ENCODE results near the gene GNA14.
"Not testable (repeated sequence)": the region's sequence is repeated elsewhere in the genome, so short reads cannot be mapped to it uniquely, and the experiment has no call there.

The GNA14 gene

GRCh38 chr9:77449240-77450084 lies 198.7 kb downstream of the GNA14 start:
- no peak for DNase-seq (ENCODE audit: low spot score)

DNA sequence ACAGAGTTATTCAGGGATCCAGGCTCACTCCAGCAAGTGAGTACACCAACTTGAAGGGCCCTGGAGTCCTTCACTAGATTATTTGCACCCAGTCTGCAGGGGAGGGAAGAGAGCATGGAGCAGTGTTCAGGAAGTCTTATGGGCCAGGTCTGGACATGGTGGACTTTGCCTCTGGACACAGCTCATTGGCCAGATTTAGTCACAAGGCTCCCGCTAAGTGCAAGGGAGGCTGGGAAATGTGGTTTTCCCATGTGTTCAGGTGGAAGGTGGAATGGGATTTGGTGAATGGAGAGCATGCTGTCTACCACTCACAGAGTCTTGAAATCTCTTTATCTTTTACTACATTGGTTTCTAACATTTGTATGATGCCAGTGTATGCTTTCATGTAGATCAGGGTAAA lies 200.5 kb downstream of the GNA14 start:
- no peak for DNase-seq (ENCODE audit: low spot score)

GRCh38 chr9:77442436-77442835 lies 205.7 kb downstream of the GNA14 start:
- DNase-seq (ENCODE audit: low spot score), result no peak

GRCh38 chr9:77441124-77441523 lies 207.0 kb downstream of the GNA14 start:
- DNase-seq (ENCODE audit: low spot score), result not testable (repeated sequence)

DNA sequence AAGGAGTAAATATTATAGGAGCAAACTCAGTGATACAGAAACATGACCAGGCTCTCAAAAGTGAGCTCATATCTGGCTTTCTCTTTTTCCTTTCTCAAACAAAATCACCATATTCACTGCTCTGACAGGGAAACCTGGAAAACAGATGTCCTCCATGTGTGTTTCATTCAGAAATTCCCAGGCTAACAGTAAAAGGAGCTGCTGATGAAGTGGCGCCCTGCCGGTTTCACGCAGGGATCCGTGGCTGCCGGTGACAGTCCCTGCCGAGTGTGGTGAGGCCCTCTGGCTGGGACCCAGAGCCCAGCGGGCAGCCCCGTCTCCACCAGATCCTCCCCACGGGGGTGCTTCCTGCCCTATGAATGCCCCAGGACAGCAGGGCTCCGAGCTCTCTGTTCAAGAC lies 208.1 kb downstream of the GNA14 start:
- no peak for DNase-seq (ENCODE audit: low spot score)

DNA sequence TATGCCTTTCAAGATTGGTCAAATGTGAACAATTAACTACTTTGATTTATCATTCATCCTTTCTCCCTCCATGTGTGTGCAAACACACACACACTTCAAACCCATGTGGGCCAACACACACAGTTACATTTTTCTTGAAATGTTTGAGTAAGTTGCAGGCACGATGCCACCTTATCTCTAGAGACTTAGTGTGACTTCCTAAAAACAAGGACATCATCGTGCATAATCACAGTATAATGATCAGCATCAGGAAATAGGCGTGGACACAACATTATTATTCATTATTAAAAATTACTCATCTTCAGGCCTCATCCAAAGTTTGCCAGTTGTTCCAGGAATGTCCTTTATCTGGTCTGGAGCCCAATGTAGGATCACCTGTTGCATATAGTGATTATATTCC lies 209.5 kb downstream of the GNA14 start:
- DNase-seq (ENCODE audit: low spot score), result no peak

- DNase-seq (ENCODE audit: low spot score), result no peak
Observed at GRCh38 chr9:77435688-77436087, 212.4 kb downstream of the GNA14 start.

DNA sequence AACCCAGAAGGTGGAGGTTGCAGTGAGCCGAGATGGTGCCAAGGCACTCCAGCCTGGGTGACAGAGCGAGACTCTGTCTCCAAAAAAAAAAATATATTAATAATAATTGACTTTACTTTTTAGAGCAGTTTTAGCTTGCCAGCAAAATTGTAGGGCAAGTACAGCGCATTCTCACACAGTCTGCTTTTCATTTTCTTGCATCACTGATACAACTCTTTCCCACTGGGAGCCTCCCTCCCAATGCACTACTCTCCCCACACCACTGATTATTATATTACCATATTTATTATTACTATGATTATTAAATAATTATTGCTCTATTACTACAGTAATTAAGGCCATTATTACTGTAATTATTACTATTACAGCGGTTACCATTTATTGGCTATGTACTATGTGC lies 212.8 kb downstream of the GNA14 start:
- DNase-seq (ENCODE audit: low spot score), result no peak

- peak; percentile 83 for DNase-seq (ENCODE audit: low spot score)
Observed at GRCh38 chr9:77433675-77434445, 214.3 kb downstream of the GNA14 start.

DNA sequence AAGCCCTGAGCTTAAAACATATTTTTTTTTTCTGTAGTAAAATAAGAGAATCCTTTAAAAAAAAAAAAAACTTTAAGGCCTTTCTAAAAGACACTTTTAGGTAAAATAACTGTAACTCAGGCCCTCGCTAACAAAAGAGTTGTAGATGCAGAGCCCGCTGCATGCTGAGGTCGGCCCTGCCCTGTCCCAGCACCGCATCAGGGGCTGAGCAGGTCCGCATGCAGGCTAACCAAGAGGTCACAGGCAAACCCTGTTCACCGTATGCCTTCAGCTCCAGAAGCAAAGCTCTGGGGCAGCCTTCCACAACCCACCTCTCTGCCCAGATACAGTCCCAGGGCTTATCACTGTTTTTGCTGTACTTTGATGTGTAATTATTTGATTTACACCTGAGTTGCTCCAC lies 216.1 kb downstream of the GNA14 start:
- DNase-seq (ENCODE audit: low spot score), result no peak

- no peak for DNase-seq (ENCODE audit: low spot score)
Observed at GRCh38 chr9:77429928-77430327, 218.2 kb downstream of the GNA14 start.

- no peak for DNase-seq (ENCODE audit: low spot score)
Observed at GRCh38 chr9:77427256-77427927, 220.7 kb downstream of the GNA14 start.

GRCh38 chr9:77426712-77427111 lies 221.4 kb downstream of the GNA14 start:
- no peak for DNase-seq (ENCODE audit: low spot score)

DNA sequence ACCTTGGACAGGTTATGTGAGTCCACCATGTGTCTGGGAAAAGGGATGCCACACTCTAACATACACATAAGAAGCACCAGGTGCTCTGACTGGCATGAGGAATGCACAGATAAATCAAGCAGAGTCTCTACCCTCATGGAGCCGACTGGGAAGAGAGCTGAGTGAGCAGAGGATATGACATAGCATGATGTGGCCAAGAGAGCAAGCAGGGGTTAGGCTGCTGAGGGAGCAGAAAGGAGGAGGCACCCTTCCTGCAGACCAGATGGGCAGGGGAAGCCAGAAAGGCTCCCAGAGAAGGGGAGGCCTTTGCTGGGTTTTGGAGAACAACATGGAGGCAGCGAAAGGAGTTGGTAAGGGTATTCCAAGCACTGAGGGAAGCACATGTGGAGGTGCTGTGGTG lies 223.1 kb downstream of the GNA14 start:
- no peak for DNase-seq (ENCODE audit: low spot score)

DNA sequence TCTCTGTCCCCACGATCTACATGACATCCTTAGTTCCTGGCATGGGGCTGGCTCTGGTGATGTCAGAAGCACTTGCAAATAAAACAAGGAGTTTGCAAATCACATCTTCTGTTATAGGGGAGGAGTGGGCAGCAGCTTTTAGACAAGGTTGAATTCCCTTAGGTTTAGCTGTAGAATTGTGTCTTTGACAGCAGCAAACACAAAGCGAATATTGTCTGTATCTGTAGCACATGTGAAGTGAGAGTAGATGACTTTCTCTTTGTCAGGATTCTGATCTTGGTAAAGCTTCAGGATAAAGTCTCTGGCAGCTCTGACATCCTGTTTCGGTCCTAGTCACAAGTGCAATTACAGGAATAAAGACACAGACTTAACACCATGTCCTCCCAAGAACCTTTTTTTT lies 224.3 kb downstream of the GNA14 start:
- DNase-seq (ENCODE audit: low spot score), result no peak

DNA sequence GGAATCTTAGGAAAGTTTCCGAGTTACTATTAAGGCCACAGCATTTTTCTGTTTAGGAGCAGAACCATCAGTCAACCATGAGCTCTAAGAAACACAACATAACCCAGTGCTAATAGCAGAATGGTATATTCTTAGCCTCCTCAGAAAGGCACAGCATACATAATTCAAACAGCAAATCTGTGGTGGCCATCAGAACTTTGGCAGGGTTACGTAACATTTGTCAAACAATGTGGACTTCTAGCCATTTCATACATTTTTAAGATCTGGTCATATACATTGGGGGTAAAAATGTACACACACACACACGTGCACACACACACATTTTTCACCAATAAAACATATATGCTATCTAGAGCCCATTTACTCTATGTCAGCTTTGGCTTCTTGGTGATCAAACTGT lies 225.2 kb downstream of the GNA14 start:
- no peak for DNase-seq (ENCODE audit: low spot score)

GRCh38 chr9:77421506-77422265 lies 226.4 kb downstream of the GNA14 start:
- DNase-seq (ENCODE audit: low spot score), result no peak

- no peak for DNase-seq (ENCODE audit: low spot score)
Observed at GRCh38 chr9:77420641-77421040, 227.5 kb downstream of the GNA14 start.

DNA sequence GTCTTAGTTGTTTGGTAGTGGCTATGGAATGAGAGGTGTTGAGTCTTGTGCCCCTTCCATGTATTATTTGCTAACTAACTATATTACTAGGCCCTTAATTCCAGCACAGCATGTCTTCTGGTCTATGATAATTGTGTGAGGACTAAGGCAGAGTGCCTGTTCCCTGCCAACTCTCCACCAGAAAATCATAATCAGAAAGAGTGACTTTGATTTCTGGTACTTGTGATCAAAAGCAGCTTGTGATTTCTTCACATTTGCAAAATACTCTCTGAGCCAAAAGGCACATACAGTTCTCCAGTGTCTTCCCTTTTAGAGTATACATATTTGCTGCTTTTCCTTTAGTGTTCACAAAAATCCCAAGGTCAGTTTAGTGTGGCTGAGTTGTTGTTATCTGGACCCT lies 229.9 kb downstream of the GNA14 start:
- no peak for DNase-seq (ENCODE audit: low spot score)

DNA sequence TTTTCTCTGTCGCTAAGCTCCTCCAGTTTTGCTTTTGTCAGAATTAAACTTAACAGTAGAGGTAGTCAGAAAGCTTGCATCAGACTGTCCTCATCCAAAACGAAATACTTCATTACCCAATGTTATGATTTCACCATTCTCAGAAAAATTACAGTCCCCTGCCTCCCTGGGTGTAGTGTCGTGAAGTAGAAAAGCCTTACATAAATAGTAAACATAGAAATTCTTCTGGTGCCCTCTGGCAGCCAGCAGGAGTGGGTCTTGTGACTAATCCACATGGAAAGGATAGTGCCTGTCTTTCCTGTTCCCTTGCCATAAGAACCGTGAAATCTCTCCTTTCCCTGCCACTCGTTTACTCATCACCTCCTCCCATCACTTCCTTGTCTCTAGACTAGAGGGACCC lies 230.6 kb downstream of the GNA14 start:
- no peak for DNase-seq (ENCODE audit: low spot score)

DNA sequence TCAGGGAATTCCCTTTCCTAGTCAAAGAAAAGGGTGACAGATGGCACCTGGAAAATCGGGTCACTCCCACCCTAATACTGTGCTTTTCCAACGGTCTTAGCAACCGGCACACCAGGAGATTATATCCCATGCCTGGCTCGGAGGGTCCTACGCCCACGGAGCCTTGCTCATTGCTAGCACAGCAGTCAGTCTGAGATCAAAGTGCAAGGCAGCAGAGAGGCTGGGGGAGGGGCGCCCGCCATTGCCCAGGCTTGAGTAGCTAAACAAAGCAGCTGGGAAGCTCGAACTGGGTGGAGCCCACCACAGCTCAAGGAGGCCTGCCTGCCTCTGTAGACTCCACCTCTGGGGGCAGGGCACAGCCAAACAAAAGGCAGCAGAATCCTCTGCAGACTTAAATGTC lies 239.6 kb downstream of the GNA14 start:
- DNase-seq (ENCODE audit: low spot score), result not testable (repeated sequence)

- no peak for DNase-seq (ENCODE audit: low spot score)
Observed at GRCh38 chr9:77403239-77403638, 244.9 kb downstream of the GNA14 start.
